ENCODE data around the gene CHAF1B. TPM values are rescaled to one million over a fixed set of nuclear protein-coding genes. Genes with fewer than 3 reads are reported as not detected.

The CHAF1B gene
- total RNA-seq, 4 donors from 2014 or later, result 0.83 to 1.6 (median 1.2) TPM

GRCh38 chr21:36347278-36347961, 37.8 kb upstream of the CHAF1B start:
- no peak overlapping the region for H3K27ac ChIP-seq (replicated peaks in 1 of 4)
- H3K9me3 ChIP-seq, result no peaks in the 10 kb centered on the region
- TF ChIP-seq EP300 (IDR thresholded peaks at IDR 0.05), result no peak
- TF ChIP-seq CTCF (IDR thresholded peaks at IDR 0.05), result no peak
- TF ChIP-seq POLR2AphosphoS5 (IDR thresholded peaks at IDR 0.05), result no peak
- TF ChIP-seq POLR2A (IDR thresholded peaks at IDR 0.05; ENCODE audit: low read depth), result no peak
- H3K36me3 ChIP-seq, result peaks cover 45 to 100% (median 88%) of the 10 kb centered on the region in 4 donors
- H3K4me3 ChIP-seq, result no peak overlapping the region
- no peaks in the 10 kb centered on the region for H3K27me3 ChIP-seq
- H3K4me1 ChIP-seq, result no peaks in the 10 kb centered on the region
- 90% methylated on average over 3 of the region's 3 CpGs for WGBS
- DNase-seq (ENCODE audit: extremely low spot score), result no peak
- intact Hi-C loops (cut with DNase I), result no loop called here

DNA sequence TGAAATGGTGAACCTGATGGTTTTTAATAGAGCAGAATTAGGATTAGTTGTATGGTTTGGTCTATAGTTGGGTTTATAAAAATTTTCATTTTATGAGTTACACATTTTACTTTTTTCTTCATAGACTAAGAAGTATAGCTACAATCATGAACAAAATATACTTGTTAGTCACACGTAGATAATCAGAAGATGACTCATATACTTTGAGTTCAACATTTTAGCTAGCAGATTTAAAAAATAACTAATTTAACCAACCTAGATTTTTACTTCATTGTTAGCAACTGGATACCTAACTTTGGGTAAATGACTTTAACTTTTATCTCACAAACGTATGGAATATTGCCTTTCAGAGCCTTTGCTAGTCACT, 37.2 kb upstream of the CHAF1B start:
- DNase-seq (ENCODE audit: extremely low spot score), result no peak
- Histone ChIP-seq H3K4me3 (no peak overlapping the region), H3K36me3 (peaks cover 44 to 100% (median 86%) of the 10 kb centered on the region in 4 donors), H3K4me1 (no peaks in the 10 kb centered on the region), H3K9me3 (no peaks in the 10 kb centered on the region), H3K27ac (replicated peaks in 1 of 4) (no peak overlapping the region), H3K27me3 (no peaks in the 10 kb centered on the region)
- 75% methylated on average over 2 of the region's 2 CpGs for WGBS
- no peak for TF ChIP-seq CTCF (IDR thresholded peaks at IDR 0.05)
- no peak for TF ChIP-seq EP300 (IDR thresholded peaks at IDR 0.05)
- no peak for TF ChIP-seq POLR2A (IDR thresholded peaks at IDR 0.05; ENCODE audit: low read depth)
- intact Hi-C loops (cut with DNase I), result no loop called here

DNA sequence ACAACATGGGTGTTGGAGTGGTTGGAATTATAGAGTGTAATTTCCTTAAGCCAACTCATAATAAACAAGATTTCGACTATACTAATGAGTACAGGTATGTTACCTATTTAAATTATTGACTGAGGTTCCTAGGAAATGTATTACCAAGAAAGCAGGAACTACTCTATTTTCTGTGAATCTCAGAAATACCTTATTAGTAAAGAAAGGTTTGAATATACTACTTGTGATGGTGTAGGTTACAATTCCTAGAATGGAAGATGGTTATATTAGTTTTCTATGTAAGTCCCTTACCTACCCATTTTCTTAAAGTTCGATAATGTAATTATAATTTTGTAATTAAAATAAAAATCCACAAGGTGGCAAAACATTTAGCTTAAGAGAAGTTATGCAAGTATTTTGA, 35.9 kb upstream of the CHAF1B start:
- Histone ChIP-seq H3K27ac (replicated peaks in 1 of 4) (no peak overlapping the region), H3K27me3 (no peaks in the 10 kb centered on the region), H3K4me1 (no peaks in the 10 kb centered on the region), H3K4me3 (no peak overlapping the region), H3K9me3 (no peaks in the 10 kb centered on the region), H3K36me3 (peaks cover 32 to 100% (median 76%) of the 10 kb centered on the region in 4 donors)
- TF ChIP-seq CTCF (IDR thresholded peaks at IDR 0.05) (no peak), POLR2AphosphoS5 (IDR thresholded peaks at IDR 0.05) (no peak), POLR2A (IDR thresholded peaks at IDR 0.05; ENCODE audit: low read depth) (no peak), EP300 (IDR thresholded peaks at IDR 0.05) (no peak)
- WGBS, result 98% methylated on average over 2 of the region's 2 CpGs
- no peak for DNase-seq (ENCODE audit: extremely low spot score)
- intact Hi-C loops (cut with DNase I), result no loop called here

DNA sequence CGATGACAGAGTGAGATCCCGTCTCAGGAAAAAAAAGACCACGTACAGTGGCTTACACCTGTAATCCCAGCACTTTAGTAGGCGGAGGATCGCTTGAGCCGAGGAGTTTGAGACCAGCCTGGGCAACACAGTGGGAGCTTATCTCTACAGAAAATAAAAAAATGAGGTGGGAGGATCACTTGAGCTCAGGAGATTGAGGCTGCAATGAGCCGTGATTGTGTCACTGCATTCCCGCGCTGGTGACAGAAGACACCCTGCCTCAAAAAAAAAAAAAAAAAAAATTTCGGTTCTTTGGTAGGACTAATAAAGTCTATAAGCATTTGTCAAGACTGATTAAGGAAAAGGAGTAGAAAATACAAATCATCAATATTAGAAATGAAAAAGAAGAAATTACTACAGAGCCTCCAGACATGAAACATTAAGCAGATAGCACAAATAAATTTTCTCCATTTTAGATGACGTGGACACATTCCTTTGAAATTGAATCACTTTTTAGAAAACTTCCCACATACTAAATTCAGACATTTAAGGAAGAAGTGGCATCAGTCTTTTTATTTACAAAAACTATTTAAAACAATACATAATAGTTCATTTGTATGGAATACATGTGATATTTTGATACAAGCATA, 34.8 kb upstream of the CHAF1B start:
- no peak for TF ChIP-seq CTCF (IDR thresholded peaks at IDR 0.05)
- no peak for TF ChIP-seq POLR2AphosphoS5 (IDR thresholded peaks at IDR 0.05)
- no peak for TF ChIP-seq POLR2A (IDR thresholded peaks at IDR 0.05; ENCODE audit: low read depth)
- no peak for TF ChIP-seq EP300 (IDR thresholded peaks at IDR 0.05)
- Histone ChIP-seq H3K27ac (replicated peaks in 1 of 4) (no peak overlapping the region), H3K4me3 (no peak overlapping the region), H3K9me3 (no peaks in the 10 kb centered on the region), H3K27me3 (no peaks in the 10 kb centered on the region), H3K4me1 (no peaks in the 10 kb centered on the region), H3K36me3 (peaks cover 21 to 100% (median 75%) of the 10 kb centered on the region in 4 donors)
- WGBS, result 92% methylated on average over 11 of the region's 11 CpGs
- intact Hi-C loops (cut with DNase I), result no loop called here
- no peak for DNase-seq (ENCODE audit: extremely low spot score)

All from esophagus muscularis mucosa (tissue), 4 donors.